SK-N-SH (cell line): ENCODE data around the gene ATP1B1. TPM values are rescaled to one million over a fixed set of nuclear protein-coding genes. Genes with fewer than 3 reads are reported as not detected.

Experiments used
- CTCF ChIA-PET: fragments of 300-600, 350-600 bp; formaldehyde crosslinking; extraction: SDS; loops from one replicate; lab custom pipeline; 2021; lab: Yijun Ruan, JAX
- POLR2A ChIA-PET: fragments of 350-600 bp; sonication (Branson Sonifier 250); formaldehyde crosslinking; extraction: SDS; loops from one replicate; lab custom pipeline; 2020; ENCODE audit warnings: antibody characterized with exemption, inconsistent platforms; lab: Yijun Ruan, JAX
- DNase-seq: peaks from one replicate; pipeline ENCODE4 v3.0.0; 2012
- H2AFZ ChIP-seq: fragments of 200-600 bp; sonication (generic); 2 replicates; pipeline ENCODE4 v1.8.1; 2016; ENCODE audit warnings: antibody characterized with exemption, mild to moderate bottlenecking, low read depth
- H3F3A ChIP-seq: fragments of 200-600 bp; sonication (generic); replicated peaks from 2 replicates; pipeline ENCODE3; 2016; ENCODE audit warnings: antibody characterized with exemption, mild to moderate bottlenecking; ENCODE audit not compliant: insufficient read depth
- H3K27ac ChIP-seq, 2 experiments: fragments of 200-500 bp in 1 of 2; fragments of 200-600 bp in 1 of 2; sonication (Bioruptor generic) in 1 of 2; sonication (generic), shearing (Covaris generic) in 1 of 2; 2 replicates each; pipeline versions ENCODE4 v1.5.1 to v1.6.1; 2014 to 2016; ENCODE audit warnings: low read depth in 2 of 2, inconsistent platforms in 1 of 2, low read length in 1 of 2, mild to moderate bottlenecking in 1 of 2, mixed read lengths in 1 of 2
- H3K27me3 ChIP-seq: fragments of 200-600 bp; sonication (generic), shearing (Covaris generic); 2 replicates; pipeline ENCODE4 v1.6.1; 2016; ENCODE audit warnings: mixed run types; ENCODE audit not compliant: insufficient read depth
- H3K36me3 ChIP-seq, 2 experiments: fragments of 200-500 bp in 1 of 2; fragments of 200-600 bp in 1 of 2; sonication (Bioruptor generic) in 1 of 2; sonication (generic) in 1 of 2; replicated peaks in 1 of 2; 2 replicates each; pipeline versions ENCODE3 to v1.5.1; 2014 to 2016; ENCODE audit warnings: low read length in 1 of 2, mild to moderate bottlenecking in 1 of 2; ENCODE audit not compliant: insufficient read depth in 2 of 2, control insufficient read depth in 1 of 2
- H3K4me1 ChIP-seq, 2 experiments: fragments of 200-500 bp in 1 of 2; fragments of 200-600 bp in 1 of 2; sonication (Bioruptor generic) in 1 of 2; sonication (generic), shearing (Covaris generic) in 1 of 2; 2 replicates each; pipeline versions ENCODE4 v1.5.1 to v1.6.1; 2014 to 2016; ENCODE audit warnings: low read depth in 1 of 2, low read length in 1 of 2, mixed run types in 1 of 2; ENCODE audit not compliant: insufficient read depth in 2 of 2, control insufficient read depth in 1 of 2
- H3K4me2 ChIP-seq: fragments of 200-600 bp; sonication (generic), shearing (Covaris generic); 2 replicates; pipeline ENCODE4 v1.6.1; 2017; ENCODE audit warnings: mixed run types
- H3K4me3 ChIP-seq, 2 experiments: fragments of 200-500 bp in 1 of 2; fragments of 200-600 bp in 1 of 2; sonication (Bioruptor generic) in 1 of 2; sonication (generic), shearing (Covaris generic) in 1 of 2; 2 replicates each; pipeline versions ENCODE4 v1.5.1 to v1.8.1; 2014 to 2016; ENCODE audit warnings: low read depth in 2 of 2, inconsistent platforms in 1 of 2, low read length in 1 of 2, mild to moderate bottlenecking in 1 of 2, mixed read lengths in 1 of 2, moderate library complexity in 1 of 2
- H3K79me2 ChIP-seq: fragments of 200-600 bp; sonication (generic); 2 replicates; pipeline ENCODE4 v1.8.1; 2017; ENCODE audit warnings: mild to moderate bottlenecking; ENCODE audit not compliant: insufficient read depth
- H3K9ac ChIP-seq: fragments of 200-600 bp; sonication (generic); 2 replicates; pipeline ENCODE4 v1.6.1; 2017; ENCODE audit warnings: mixed run types
- H3K9me2 ChIP-seq: fragments of 200-600 bp; sonication (generic); 2 replicates; pipeline ENCODE4 v1.6.1; 2017; ENCODE audit warnings: mixed run types
- H3K9me3 ChIP-seq: fragments of 200-600 bp; sonication (generic); 2 replicates; pipeline ENCODE4 v1.6.1; 2017; ENCODE audit warnings: mixed run types, mild to moderate bottlenecking, moderate library complexity
- H4K20me1 ChIP-seq: fragments of 200-600 bp; sonication (generic); 2 replicates; pipeline ENCODE4 v1.6.1; 2017; ENCODE audit warnings: mild to moderate bottlenecking, mixed run types; ENCODE audit not compliant: insufficient read depth
- CHD2 ChIP-seq: fragments of 150-350 bp; IDR thresholded peaks from 2 replicates; pipeline ENCODE4 v1.6.1; 2018; ENCODE audit warnings: low read length; ENCODE audit not compliant: partially characterized antibody
- ELF1 ChIP-seq: IDR thresholded peaks from 2 replicates; pipeline ENCODE4 v1.4.0; 2012
- EZH2phosphoT487 ChIP-seq: fragments of 200-600 bp; sonication (generic); IDR thresholded peaks from 2 replicates; pipeline ENCODE4 v1.6.1; 2017; ENCODE audit warnings: low read depth, mixed run types, mild to moderate bottlenecking, antibody characterized with exemption, moderate library complexity, borderline replicate concordance
- FOSL2 ChIP-seq: IDR thresholded peaks from 2 replicates; pipeline ENCODE4 v1.4.0; 2012; ENCODE audit warnings: low read depth, mild to moderate bottlenecking, moderate library complexity, borderline replicate concordance
- FOXJ3 ChIP-seq: sonication (generic); formaldehyde crosslinking; IDR thresholded peaks from 2 replicates; pipeline ENCODE4 v1.5.1; 2020; ENCODE audit warnings: mild to moderate bottlenecking, missing genetic modification reagents
- FOXM1 ChIP-seq: IDR thresholded peaks from 2 replicates; pipeline ENCODE4 v1.4.0; 2012; ENCODE audit warnings: low read depth, mild to moderate bottlenecking
- GATA2 ChIP-seq: sonication (generic); formaldehyde crosslinking; IDR thresholded peaks from 2 replicates; pipeline ENCODE4 v1.5.0; 2020; ENCODE audit warnings: mild to moderate bottlenecking, missing genetic modification reagents
- JUND ChIP-seq: IDR thresholded peaks from 2 replicates; pipeline ENCODE4 v1.4.0; 2012
- MEF2A ChIP-seq: IDR thresholded peaks from 2 replicates; pipeline ENCODE4 v1.4.0; 2012; ENCODE audit warnings: low read depth, borderline replicate concordance
- MXI1 ChIP-seq: IDR thresholded peaks from 2 replicates; pipeline ENCODE4 v1.6.1; 2012; ENCODE audit warnings: mild to moderate bottlenecking, low read depth, low read length, improper control_type of control experiment
- NFIC ChIP-seq: IDR thresholded peaks from 2 replicates; pipeline ENCODE4 v1.4.0; 2012; ENCODE audit warnings: borderline replicate concordance
- POLR2AphosphoS5 ChIP-seq: IDR thresholded peaks from 2 replicates; pipeline ENCODE4 v1.6.1; 2012; ENCODE audit warnings: low read depth, low read length
- RAD21 ChIP-seq: IDR thresholded peaks from 2 replicates; pipeline ENCODE4 v1.6.1; 2012; ENCODE audit warnings: mild to moderate bottlenecking, low read length
- RCOR1 ChIP-seq: fragments of 150-350 bp; IDR thresholded peaks from 2 replicates; pipeline ENCODE4 v1.6.1; 2017; ENCODE audit warnings: antibody characterized with exemption, low read length
- RFX5 ChIP-seq: IDR thresholded peaks from 2 replicates; pipeline ENCODE4 v1.6.1; 2012; ENCODE audit warnings: mild to moderate bottlenecking, improper control_type of control experiment, low read length
- RXRA ChIP-seq: IDR thresholded peaks from 2 replicates; pipeline ENCODE4 v1.4.0; 2012; ENCODE audit warnings: low read depth, mild to moderate bottlenecking, borderline replicate concordance
- SIN3A ChIP-seq: IDR thresholded peaks from 2 replicates; pipeline ENCODE4 v1.6.1; 2012; ENCODE audit warnings: low read depth, mild to moderate bottlenecking, low read length, moderate library complexity, borderline replicate concordance
- SMC3 ChIP-seq: IDR thresholded peaks from 2 replicates; pipeline ENCODE4 v1.6.1; 2012; ENCODE audit warnings: low read depth, low read length, improper control_type of control experiment
- TAF1 ChIP-seq: IDR thresholded peaks from 2 replicates; pipeline ENCODE4 v1.6.1; 2012; ENCODE audit warnings: low read depth, mild to moderate bottlenecking, low read length, moderate library complexity, borderline replicate concordance
- TCF12 ChIP-seq: IDR thresholded peaks from 2 replicates; pipeline ENCODE4 v1.4.0; 2012
- TEAD4 ChIP-seq: IDR thresholded peaks from 2 replicates; pipeline ENCODE4 v1.4.0; 2012; ENCODE audit warnings: mild to moderate bottlenecking, borderline replicate concordance; ENCODE audit not compliant: insufficient read depth
- YY1 ChIP-seq: IDR thresholded peaks from 2 replicates; pipeline ENCODE4 v1.4.0; 2012; ENCODE audit warnings: low read depth, mild to moderate bottlenecking
- WGBS: methylation state at CpG from one replicate; pipeline ENCODE4 v1.1.6; 2017; ENCODE audit warnings: low lambda C conversion rate; 5-methylcytosine and 5-hydroxymethylcytosine counted together
- polyA plus RNA-seq, 3 experiments: library from polyadenylated mRNA; depleted of rRNA; stranded (reverse); fragments of >200 nt; gene quantifications; 2 replicates each; pipeline ENCODE4 v1.2.3, GENCODE V29; 2012
- TF ChIP-seq, protein P1 (sequence below): IDR thresholded peaks from 2 replicates; pipeline ENCODE4; 2012
- TF ChIP-seq, protein P2 (sequence below): IDR thresholded peaks from 2 replicates; pipeline ENCODE4 v1.6.1; 2012; ENCODE audit warnings: mild to moderate bottlenecking, low read depth, low read length, moderate library complexity
- TF ChIP-seq, protein P3 (sequence below): IDR thresholded peaks from 2 replicates; pipeline ENCODE4 v1.4.0; 2012; ENCODE audit warnings: low read depth, borderline replicate concordance
- TF ChIP-seq, protein P4 (sequence below): fragments of 150-350 bp; IDR thresholded peaks from 2 replicates; pipeline ENCODE4 v1.6.1; 2017; ENCODE audit warnings: antibody characterized with exemption, low read length, low read depth, borderline replicate concordance
- TF ChIP-seq, protein P5 (sequence below): IDR thresholded peaks from 2 replicates; pipeline ENCODE4 v1.4.0; 2012; ENCODE audit warnings: low read depth, borderline replicate concordance

ATP1B1 gene
- polyA plus RNA-seq, 1 of the 3 experiments (the other 2 are of a cell fraction): 49.5 TPM

DNA sequence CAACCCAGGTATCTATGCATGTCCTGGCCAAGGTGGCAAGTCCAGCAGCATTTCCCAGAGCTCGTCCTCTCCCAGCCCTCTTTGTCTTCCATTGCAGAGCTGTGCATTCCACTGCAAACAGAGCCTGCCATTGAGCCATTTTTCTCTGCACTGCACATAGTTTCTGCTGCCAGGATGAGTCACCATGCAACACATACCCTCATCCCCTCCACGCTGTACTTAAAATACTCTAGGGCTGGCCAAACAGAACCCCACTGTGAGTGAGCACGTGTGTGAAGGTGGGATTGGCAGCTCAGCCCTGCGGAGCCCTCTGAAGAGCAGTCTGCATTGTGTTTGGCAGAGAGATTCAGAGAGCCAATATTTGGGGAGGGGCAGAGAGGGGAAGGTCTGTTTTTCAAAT, 3.9 kb upstream of the ATP1B1 start:
- Histone ChIP-seq H4K20me1 (no peaks in the 10 kb centered on the region), H3K4me3 (no peak overlapping the region), H2AFZ (peak overlapping the region; percentile 75), H3K4me1 (peaks cover 18 to 35% of the 10 kb centered on the region in 2 experiments; a peak in 3 of 4 replicates), H3K36me3 (no peaks in the 10 kb centered on the region), H3K4me2 (peak overlapping the region; percentile 6; the same call in 1 of the 2 replicates), H3K9ac (no peak overlapping the region), H3K79me2 (peaks cover 10% of the 10 kb centered on the region), H3K9me2 (no peaks in the 10 kb centered on the region), H3K27me3 (no peaks in the 10 kb centered on the region), H3K27ac (peak overlapping the region; percentile 22 to 47; a peak in 2 of 4 replicates), H3K9me3 (no peaks in the 10 kb centered on the region), H3F3A (peaks cover 6% of the 10 kb centered on the region)
- ChIA-PET CTCF (no interaction called here), POLR2A (no interaction called here)
- 15% methylated on average over 4 of the region's 4 CpGs for WGBS
- no peak for DNase-seq
- TF ChIP-seq CHD2: no peak
- TF ChIP-seq MEF2A: peak; percentile 44; the same call in 1 of the 2 replicates
- TF ChIP-seq FOXJ3 (CRISPR knock-in tag): no peak
- TF ChIP-seq, protein P1, sequence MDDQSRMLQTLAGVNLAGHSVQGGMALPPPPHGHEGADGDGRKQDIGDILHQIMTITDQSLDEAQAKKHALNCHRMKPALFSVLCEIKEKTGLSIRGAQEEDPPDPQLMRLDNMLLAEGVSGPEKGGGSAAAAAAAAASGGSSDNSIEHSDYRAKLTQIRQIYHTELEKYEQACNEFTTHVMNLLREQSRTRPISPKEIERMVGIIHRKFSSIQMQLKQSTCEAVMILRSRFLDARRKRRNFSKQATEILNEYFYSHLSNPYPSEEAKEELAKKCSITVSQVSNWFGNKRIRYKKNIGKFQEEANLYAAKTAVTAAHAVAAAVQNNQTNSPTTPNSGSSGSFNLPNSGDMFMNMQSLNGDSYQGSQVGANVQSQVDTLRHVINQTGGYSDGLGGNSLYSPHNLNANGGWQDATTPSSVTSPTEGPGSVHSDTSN: peak; percentile 41
- TF ChIP-seq, protein P2, sequence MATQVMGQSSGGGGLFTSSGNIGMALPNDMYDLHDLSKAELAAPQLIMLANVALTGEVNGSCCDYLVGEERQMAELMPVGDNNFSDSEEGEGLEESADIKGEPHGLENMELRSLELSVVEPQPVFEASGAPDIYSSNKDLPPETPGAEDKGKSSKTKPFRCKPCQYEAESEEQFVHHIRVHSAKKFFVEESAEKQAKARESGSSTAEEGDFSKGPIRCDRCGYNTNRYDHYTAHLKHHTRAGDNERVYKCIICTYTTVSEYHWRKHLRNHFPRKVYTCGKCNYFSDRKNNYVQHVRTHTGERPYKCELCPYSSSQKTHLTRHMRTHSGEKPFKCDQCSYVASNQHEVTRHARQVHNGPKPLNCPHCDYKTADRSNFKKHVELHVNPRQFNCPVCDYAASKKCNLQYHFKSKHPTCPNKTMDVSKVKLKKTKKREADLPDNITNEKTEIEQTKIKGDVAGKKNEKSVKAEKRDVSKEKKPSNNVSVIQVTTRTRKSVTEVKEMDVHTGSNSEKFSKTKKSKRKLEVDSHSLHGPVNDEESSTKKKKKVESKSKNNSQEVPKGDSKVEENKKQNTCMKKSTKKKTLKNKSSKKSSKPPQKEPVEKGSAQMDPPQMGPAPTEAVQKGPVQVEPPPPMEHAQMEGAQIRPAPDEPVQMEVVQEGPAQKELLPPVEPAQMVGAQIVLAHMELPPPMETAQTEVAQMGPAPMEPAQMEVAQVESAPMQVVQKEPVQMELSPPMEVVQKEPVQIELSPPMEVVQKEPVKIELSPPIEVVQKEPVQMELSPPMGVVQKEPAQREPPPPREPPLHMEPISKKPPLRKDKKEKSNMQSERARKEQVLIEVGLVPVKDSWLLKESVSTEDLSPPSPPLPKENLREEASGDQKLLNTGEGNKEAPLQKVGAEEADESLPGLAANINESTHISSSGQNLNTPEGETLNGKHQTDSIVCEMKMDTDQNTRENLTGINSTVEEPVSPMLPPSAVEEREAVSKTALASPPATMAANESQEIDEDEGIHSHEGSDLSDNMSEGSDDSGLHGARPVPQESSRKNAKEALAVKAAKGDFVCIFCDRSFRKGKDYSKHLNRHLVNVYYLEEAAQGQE: no peak
- TF ChIP-seq SIN3A: peak; percentile 64; the same call in 1 of the 2 replicates
- no peak for TF ChIP-seq GATA2 (CRISPR knock-in tag)
- peak; percentile 96 for TF ChIP-seq FOSL2
- TF ChIP-seq ELF1: no peak
- no peak for TF ChIP-seq FOXM1
- peak; percentile 20; the same call in 1 of the 2 replicates for TF ChIP-seq TEAD4
- no peak for TF ChIP-seq RFX5
- no peak for TF ChIP-seq RXRA
- TF ChIP-seq, protein P3, sequence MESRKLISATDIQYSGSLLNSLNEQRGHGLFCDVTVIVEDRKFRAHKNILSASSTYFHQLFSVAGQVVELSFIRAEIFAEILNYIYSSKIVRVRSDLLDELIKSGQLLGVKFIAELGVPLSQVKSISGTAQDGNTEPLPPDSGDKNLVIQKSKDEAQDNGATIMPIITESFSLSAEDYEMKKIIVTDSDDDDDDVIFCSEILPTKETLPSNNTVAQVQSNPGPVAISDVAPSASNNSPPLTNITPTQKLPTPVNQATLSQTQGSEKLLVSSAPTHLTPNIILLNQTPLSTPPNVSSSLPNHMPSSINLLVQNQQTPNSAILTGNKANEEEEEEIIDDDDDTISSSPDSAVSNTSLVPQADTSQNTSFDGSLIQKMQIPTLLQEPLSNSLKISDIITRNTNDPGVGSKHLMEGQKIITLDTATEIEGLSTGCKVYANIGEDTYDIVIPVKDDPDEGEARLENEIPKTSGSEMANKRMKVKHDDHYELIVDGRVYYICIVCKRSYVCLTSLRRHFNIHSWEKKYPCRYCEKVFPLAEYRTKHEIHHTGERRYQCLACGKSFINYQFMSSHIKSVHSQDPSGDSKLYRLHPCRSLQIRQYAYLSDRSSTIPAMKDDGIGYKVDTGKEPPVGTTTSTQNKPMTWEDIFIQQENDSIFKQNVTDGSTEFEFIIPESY: no peak
- TF ChIP-seq SMC3: 0 out of 2 replicates have a peak, but pooled peaks have one; percentile 6
- no peak for TF ChIP-seq RAD21
- no peak for TF ChIP-seq RCOR1
- TF ChIP-seq POLR2AphosphoS5: peak; percentile 34; the same call in 1 of the 2 replicates
- TF ChIP-seq JUND: peak; percentile 89
- TF ChIP-seq YY1: peak; percentile 77; the same call in 1 of the 2 replicates
- peak; percentile 76; the same call in 1 of the 2 replicates for TF ChIP-seq NFIC
- TF ChIP-seq TCF12: peak; percentile 62
- TF ChIP-seq EZH2phosphoT487: no peak
- TF ChIP-seq, protein P4, sequence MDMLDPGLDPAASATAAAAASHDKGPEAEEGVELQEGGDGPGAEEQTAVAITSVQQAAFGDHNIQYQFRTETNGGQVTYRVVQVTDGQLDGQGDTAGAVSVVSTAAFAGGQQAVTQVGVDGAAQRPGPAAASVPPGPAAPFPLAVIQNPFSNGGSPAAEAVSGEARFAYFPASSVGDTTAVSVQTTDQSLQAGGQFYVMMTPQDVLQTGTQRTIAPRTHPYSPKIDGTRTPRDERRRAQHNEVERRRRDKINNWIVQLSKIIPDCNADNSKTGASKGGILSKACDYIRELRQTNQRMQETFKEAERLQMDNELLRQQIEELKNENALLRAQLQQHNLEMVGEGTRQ: no peak
- TF ChIP-seq TAF1: no peak
- TF ChIP-seq, protein P5, sequence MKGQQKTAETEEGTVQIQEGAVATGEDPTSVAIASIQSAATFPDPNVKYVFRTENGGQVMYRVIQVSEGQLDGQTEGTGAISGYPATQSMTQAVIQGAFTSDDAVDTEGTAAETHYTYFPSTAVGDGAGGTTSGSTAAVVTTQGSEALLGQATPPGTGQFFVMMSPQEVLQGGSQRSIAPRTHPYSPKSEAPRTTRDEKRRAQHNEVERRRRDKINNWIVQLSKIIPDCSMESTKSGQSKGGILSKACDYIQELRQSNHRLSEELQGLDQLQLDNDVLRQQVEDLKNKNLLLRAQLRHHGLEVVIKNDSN: peak; percentile 37; the same call in 1 of the 2 replicates
- 0 out of 2 replicates have a peak, but pooled peaks have one; percentile 19 for TF ChIP-seq MXI1
